GM12892 (cell line): Measurements from ENCODE around the gene CDK8.

Experiments used
- POLR2A ChIP-seq: IDR thresholded peaks from 2 replicates; pipeline ENCODE4 v1.6.1; 2011; ENCODE audit warnings: low read depth, low read length, control low read depth
- TAF1 ChIP-seq: IDR thresholded peaks from 2 replicates; pipeline ENCODE4 v1.6.1; 2011; ENCODE audit warnings: low read depth, mild to moderate bottlenecking, control low read depth, low read length, borderline replicate concordance

DNA sequence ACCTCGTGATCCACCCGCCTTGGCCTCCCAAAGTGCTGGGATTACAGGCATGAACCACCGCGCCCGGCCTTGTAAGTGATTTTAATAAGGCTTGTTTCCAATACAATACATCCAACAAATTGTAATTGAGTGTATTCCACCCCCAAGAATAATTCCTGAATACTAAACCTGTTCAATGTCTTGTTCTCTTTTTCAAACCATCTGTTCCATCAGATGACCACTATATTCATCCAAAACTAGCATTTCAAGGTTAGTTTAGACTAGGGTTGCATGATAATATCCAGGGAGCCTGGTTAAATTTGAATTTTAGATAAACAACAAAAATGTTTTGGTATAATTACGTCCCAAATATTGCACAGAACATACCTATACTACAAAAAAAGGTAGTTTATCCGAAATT is 168.1 kb downstream of the CDK8 start:
- TF ChIP-seq POLR2A (no peak), TAF1 (no peak)
